C4-2B (cell line): ENCODE results near the gene CNRIP1.

Experiments used
- H3K27ac ChIP-seq: fragments of 450-650 bp; 2 replicates; pipeline ENCODE4 v1.5.1; 2017
- ZFX ChIP-seq: fragments of 450-650 bp; IDR thresholded peaks from 2 replicates; pipeline ENCODE4 v1.6.1; 2017
- TF ChIP-seq, protein P1 (sequence below): fragments of 450-650 bp; conservative IDR thresholded peaks from 2 replicates; pipeline ENCODE4 v1.5.1; 2017; ENCODE audit warnings: mild to moderate bottlenecking

CNRIP1 gene

GRCh38 chr2:68280348-68280747 lies 39.4 kb downstream of the CNRIP1 start:
- H3K27ac ChIP-seq, result no peak overlapping the region
- no peak for TF ChIP-seq ZFX
- TF ChIP-seq, protein P1, sequence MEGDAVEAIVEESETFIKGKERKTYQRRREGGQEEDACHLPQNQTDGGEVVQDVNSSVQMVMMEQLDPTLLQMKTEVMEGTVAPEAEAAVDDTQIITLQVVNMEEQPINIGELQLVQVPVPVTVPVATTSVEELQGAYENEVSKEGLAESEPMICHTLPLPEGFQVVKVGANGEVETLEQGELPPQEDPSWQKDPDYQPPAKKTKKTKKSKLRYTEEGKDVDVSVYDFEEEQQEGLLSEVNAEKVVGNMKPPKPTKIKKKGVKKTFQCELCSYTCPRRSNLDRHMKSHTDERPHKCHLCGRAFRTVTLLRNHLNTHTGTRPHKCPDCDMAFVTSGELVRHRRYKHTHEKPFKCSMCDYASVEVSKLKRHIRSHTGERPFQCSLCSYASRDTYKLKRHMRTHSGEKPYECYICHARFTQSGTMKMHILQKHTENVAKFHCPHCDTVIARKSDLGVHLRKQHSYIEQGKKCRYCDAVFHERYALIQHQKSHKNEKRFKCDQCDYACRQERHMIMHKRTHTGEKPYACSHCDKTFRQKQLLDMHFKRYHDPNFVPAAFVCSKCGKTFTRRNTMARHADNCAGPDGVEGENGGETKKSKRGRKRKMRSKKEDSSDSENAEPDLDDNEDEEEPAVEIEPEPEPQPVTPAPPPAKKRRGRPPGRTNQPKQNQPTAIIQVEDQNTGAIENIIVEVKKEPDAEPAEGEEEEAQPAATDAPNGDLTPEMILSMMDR, result no peak

DNA sequence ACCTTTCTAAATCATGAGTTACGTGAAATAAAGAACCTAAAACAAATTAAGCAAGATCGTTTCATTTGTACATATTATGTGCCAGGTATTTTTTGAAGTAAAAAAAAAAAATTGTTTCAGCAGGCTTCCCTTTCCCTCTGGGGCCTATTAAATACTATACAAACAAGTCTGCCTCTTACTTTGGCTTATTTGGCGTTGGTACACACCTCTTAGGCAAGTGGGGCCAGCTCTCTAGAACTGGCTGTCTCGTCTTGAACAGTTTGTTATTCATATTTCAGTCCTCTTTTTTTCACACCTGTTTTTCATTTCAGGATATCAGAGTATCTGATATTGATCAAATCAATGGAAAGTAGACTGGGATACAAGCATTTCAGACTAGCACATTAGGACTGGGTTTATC lies 40.1 kb downstream of the CNRIP1 start:
- no peak for TF ChIP-seq ZFX
- TF ChIP-seq, protein P1, result no peak
- H3K27ac ChIP-seq, result no peak overlapping the region

DNA sequence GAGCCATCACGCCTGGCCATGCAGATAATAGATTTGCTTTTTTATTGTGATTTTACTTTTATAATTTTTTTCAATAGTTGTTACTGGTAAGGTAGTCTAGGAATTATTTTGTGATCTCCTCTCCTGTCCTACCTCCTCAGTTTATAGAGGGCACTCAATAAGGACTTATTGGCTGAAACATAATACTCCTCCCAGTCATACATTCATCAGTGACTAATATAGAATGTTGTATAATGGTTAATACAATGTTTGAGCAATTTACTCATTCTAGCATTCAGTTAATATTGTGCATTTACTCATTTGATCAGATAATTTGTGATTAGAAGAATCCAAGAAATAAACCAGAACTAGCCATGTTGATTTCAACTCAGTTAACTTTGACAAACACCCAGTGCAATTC lies 41.6 kb downstream of the CNRIP1 start:
- TF ChIP-seq, protein P1, result no peak
- TF ChIP-seq ZFX, result no peak
- H3K27ac ChIP-seq, result no peak overlapping the region

DNA sequence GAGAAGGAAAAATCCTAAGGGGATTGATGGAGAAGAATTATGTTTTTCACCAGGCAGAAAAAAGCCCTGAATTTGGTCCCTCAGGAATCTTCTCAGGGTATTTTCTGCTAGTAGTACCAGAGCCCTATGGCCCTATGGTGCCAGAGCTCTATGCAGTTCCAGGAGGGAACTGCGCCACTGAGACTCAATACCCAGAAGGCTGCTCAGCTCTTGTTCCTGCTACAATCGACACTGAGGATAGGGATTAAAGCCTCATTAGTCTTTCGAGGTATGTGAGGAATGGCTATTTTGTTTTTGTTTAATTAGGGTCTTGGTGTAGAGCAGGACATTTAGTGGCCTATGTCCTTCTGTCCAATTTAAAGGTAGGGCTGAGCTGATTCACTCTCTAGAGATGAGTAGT lies 45.7 kb downstream of the CNRIP1 start:
- TF ChIP-seq ZFX, result no peak
- TF ChIP-seq, protein P1, result no peak

GRCh38 chr2:68272246-68272994 lies 47.3 kb downstream of the CNRIP1 start:
- no peak overlapping the region for H3K27ac ChIP-seq
- TF ChIP-seq, protein P1, result no peak
- no peak for TF ChIP-seq ZFX

More for the DNA sequence above, 45.7 kb downstream of the CNRIP1 start:
- H3K27ac ChIP-seq, result no peak overlapping the region

- no peak overlapping the region for H3K27ac ChIP-seq
- TF ChIP-seq ZFX, result no peak
- TF ChIP-seq, protein P1, result no peak
Observed at GRCh38 chr2:68266655-68267054, 53.1 kb downstream of the CNRIP1 start.

- TF ChIP-seq, protein P1, result no peak
- no peak for TF ChIP-seq ZFX
Observed at GRCh38 chr2:68263632-68264031, 56.1 kb downstream of the CNRIP1 start.

More at GRCh38 chr2:68263632-68264031, 56.1 kb downstream of the CNRIP1 start:
- no peak overlapping the region for H3K27ac ChIP-seq
